ENCODE measurements around the gene LIMS2. TPM values are rescaled to one million over a fixed set of nuclear protein-coding genes. Genes with fewer than 3 reads are reported as not detected.

The LIMS2 gene
- total and polyA plus RNA-seq, 2 donors (not counting 1 experiment from before 2014, with no cell fraction given): 1.8 to 17.3 TPM

- Histone ChIP-seq H3K4me1 (ENCODE audit: control insufficient read depth, extremely low read depth, insufficient read depth, low read length) (no peaks in the 10 kb centered on the region), H3K4me2 (ENCODE audit: extremely low read depth, insufficient read depth, low read length) (no peak overlapping the region), H3K79me2 (ENCODE audit: control insufficient read depth, insufficient read depth, low read length) (no peaks in the 10 kb centered on the region), H4K20me1 (ENCODE audit: control insufficient read depth, extremely low read depth, insufficient read depth, low read length) (no peaks in the 10 kb centered on the region), H3K27ac (ENCODE audit: insufficient read depth, low read length) (no peak overlapping the region), H3K9me3 (ENCODE audit: control insufficient read depth, insufficient read depth, low read depth, low read length) (no peaks in the 10 kb centered on the region), H3K36me3 (ENCODE audit: control insufficient read depth, insufficient read depth, low read length) (no peaks in the 10 kb centered on the region), H3K27me3 (ENCODE audit: control insufficient read depth, insufficient read depth, low read length) (no peaks in the 10 kb centered on the region), H2AFZ (ENCODE audit: low read length) (no peak overlapping the region), H3K9ac (ENCODE audit: insufficient read depth, low read length) (no peak overlapping the region), H3K4me3 (replicated peaks in 1 of 4; ENCODE audit: control extremely low read depth in 1 of 4, insufficient read depth in 1 of 4, low read depth in 3 of 4, low read length in 4 of 4) (no peak overlapping the region)
- TF ChIP-seq CTCF (conservative IDR thresholded peaks at IDR 0.05 in 1 of 2, IDR thresholded peaks at IDR 0.05 in 1 of 2; ENCODE audit: low read depth in 1 of 2, low read length in 2 of 2) (no peak), EZH2 (IDR thresholded peaks at IDR 0.05; ENCODE audit: low read length, missing control alignments) (no peak)
- DNase-seq (ENCODE audit: low read depth in 2 of 2): no peak
Measured at GRCh38 chr2:127604986-127605385, 70.3 kb downstream of the LIMS2 start.

- no peak for DNase-seq (ENCODE audit: low read depth in 2 of 2)
- H3K9ac ChIP-seq (ENCODE audit: insufficient read depth, low read length): no peak overlapping the region
- no peak overlapping the region for H3K4me3 ChIP-seq (replicated peaks in 1 of 4; ENCODE audit: control extremely low read depth in 1 of 4, insufficient read depth in 1 of 4, low read depth in 3 of 4, low read length in 4 of 4)
- H4K20me1 ChIP-seq (ENCODE audit: control insufficient read depth, extremely low read depth, insufficient read depth, low read length): no peaks in the 10 kb centered on the region
- no peaks in the 10 kb centered on the region for H3K36me3 ChIP-seq (ENCODE audit: control insufficient read depth, insufficient read depth, low read length)
- H3K4me1 ChIP-seq (ENCODE audit: control insufficient read depth, extremely low read depth, insufficient read depth, low read length): no peaks in the 10 kb centered on the region
- no peaks in the 10 kb centered on the region for H3K27me3 ChIP-seq (ENCODE audit: control insufficient read depth, insufficient read depth, low read length)
- H3K4me2 ChIP-seq (ENCODE audit: extremely low read depth, insufficient read depth, low read length): no peak overlapping the region
- H3K79me2 ChIP-seq (ENCODE audit: control insufficient read depth, insufficient read depth, low read length): no peaks in the 10 kb centered on the region
- no peak overlapping the region for H3K27ac ChIP-seq (ENCODE audit: insufficient read depth, low read length)
- TF ChIP-seq CTCF (conservative IDR thresholded peaks at IDR 0.05 in 1 of 2, IDR thresholded peaks at IDR 0.05 in 1 of 2; ENCODE audit: low read depth in 1 of 2, low read length in 2 of 2) (no peak), EZH2 (IDR thresholded peaks at IDR 0.05; ENCODE audit: low read length, missing control alignments) (no peak)
- no peaks in the 10 kb centered on the region for H3K9me3 ChIP-seq (ENCODE audit: control insufficient read depth, insufficient read depth, low read depth, low read length)
- H2AFZ ChIP-seq (ENCODE audit: low read length): no peak overlapping the region
Measured at GRCh38 chr2:127599211-127599610, 76.1 kb downstream of the LIMS2 start.

GRCh38 chr2:127598711-127599110 lies 76.6 kb downstream of the LIMS2 start:
- DNase-seq (ENCODE audit: low read depth in 2 of 2): peak in 1 of 2 donors; percentile 19
- H3K4me2 ChIP-seq (ENCODE audit: extremely low read depth, insufficient read depth, low read length): no peak overlapping the region

More at GRCh38 chr2:127598711-127599110, 76.6 kb downstream of the LIMS2 start:
- H3K4me3 ChIP-seq (replicated peaks in 1 of 4; ENCODE audit: control extremely low read depth in 1 of 4, insufficient read depth in 1 of 4, low read depth in 3 of 4, low read length in 4 of 4): no peak overlapping the region
- no peak overlapping the region for H3K9ac ChIP-seq (ENCODE audit: insufficient read depth, low read length)
- H3K27me3 ChIP-seq (ENCODE audit: control insufficient read depth, insufficient read depth, low read length): no peaks in the 10 kb centered on the region
- no peaks in the 10 kb centered on the region for H3K9me3 ChIP-seq (ENCODE audit: control insufficient read depth, insufficient read depth, low read depth, low read length)
- H2AFZ ChIP-seq (ENCODE audit: low read length): no peak overlapping the region
- no peaks in the 10 kb centered on the region for H3K36me3 ChIP-seq (ENCODE audit: control insufficient read depth, insufficient read depth, low read length)
- TF ChIP-seq CTCF (conservative IDR thresholded peaks at IDR 0.05 in 1 of 2, IDR thresholded peaks at IDR 0.05 in 1 of 2; ENCODE audit: low read depth in 1 of 2, low read length in 2 of 2) (no peak), EZH2 (IDR thresholded peaks at IDR 0.05; ENCODE audit: low read length, missing control alignments) (no peak)
- no peaks in the 10 kb centered on the region for H4K20me1 ChIP-seq (ENCODE audit: control insufficient read depth, extremely low read depth, insufficient read depth, low read length)
- no peak overlapping the region for H3K27ac ChIP-seq (ENCODE audit: insufficient read depth, low read length)
- no peaks in the 10 kb centered on the region for H3K4me1 ChIP-seq (ENCODE audit: control insufficient read depth, extremely low read depth, insufficient read depth, low read length)
- H3K79me2 ChIP-seq (ENCODE audit: control insufficient read depth, insufficient read depth, low read length): no peaks in the 10 kb centered on the region

All from fibroblast of lung (primary cell).